HS-5 (cell line): ENCODE measurements around the gene ENKD1.
A peak's percentile ranks its signal among the peaks of the same experiment; 100 is the strongest.

Experiments
- DNase-seq: peaks from one replicate; pipeline ENCODE4 v3.0.0-alpha.2; 2012; ENCODE audit warnings: low read depth

ENKD1 gene

DNA sequence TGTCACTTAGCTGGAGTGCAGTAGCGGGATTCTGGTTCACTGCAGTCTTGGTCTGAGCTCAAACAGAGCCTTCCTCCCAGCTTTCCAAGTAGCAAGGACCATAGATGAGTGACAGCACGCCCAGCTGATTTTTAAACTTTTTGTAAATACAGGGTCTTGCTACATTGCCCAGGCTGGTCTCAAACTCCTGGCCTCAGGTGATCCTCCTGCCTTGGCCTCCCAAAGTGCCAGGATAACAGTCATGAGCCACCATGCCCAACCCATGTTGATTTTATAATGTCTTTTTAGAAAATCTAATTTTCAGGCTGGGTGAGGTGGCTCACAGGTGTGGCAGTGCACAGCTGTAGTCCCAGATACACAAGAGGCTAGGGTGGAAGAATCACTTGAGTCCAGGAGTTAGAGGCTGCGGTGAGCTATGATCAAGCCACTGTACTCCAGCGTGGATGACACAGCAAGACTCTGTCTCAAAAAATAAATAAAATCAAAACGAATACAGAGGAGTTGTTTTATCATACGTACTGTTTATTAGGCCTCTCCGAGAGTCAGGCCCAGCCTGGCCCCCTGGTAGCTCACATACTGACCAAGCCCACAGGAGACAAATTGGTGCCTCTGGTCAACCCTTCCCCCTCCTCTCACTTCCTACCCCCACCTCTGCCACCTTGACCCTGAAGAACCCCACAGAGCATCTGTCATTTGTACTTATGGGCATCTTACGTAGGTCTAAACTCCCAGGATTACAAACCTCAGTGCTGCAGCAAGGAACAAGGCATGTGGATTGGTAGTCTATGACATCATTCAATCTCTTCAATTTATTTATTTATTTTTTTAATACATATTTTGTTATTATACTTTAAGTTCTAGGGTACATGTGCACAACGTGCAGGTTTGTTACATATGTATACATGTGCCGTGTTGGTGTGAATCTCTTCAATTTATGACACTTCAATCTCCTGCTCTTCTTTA lies 13.7 kb upstream of the ENKD1 start:
- DNase-seq = no peak

DNA sequence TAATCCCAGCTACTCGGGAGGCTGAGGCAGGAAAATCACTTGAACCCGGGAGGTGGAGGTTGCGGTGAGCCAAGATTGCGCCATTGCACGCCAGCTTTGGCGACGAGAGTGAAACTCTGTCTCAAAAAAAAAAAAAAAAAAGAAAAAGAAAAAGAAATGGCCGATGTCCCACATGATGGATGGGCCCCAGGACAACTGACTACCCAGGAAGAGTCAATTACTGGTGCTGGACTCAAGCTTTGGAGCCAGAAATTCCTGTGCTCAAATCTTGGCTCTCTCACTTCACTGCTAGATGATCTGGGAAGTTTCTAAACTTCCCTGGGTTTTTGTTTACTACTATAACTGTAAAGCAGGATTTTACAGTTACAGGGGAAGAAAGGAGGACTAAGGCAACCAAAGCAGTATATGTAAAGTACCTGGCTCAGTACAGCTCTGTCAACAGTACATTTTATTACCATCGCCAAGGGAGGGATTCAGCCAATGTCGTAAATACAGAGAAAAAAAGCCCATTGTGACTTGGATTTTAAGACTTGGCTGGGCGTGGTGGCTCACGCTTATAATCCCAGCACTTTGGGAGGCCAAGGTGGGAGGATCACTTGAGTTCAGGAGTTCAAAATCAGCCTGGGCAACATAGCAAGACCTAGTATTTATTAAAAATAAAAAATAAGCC lies 11.9 kb upstream of the ENKD1 start:
- no peak for DNase-seq

DNA sequence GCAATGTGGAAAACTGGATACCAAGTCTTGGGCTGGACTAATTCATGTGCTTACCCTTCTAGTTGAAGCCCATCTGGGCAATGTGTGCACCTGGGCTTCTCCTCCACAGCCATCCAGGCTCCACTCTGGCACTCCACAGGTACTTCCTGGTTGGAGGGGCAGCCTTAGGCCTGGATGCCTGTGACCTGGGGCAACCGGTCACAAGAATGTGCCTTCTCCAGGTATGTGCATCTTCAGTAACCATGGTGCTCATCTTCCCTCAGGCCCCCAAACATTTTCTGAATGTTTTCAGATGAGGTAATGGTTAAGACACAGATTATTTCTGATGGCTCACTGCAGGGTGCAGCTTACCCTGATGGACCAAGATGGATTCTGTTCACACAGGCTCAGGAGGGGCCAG lies 11.2 kb upstream of the ENKD1 start:
- no peak for DNase-seq

DNA sequence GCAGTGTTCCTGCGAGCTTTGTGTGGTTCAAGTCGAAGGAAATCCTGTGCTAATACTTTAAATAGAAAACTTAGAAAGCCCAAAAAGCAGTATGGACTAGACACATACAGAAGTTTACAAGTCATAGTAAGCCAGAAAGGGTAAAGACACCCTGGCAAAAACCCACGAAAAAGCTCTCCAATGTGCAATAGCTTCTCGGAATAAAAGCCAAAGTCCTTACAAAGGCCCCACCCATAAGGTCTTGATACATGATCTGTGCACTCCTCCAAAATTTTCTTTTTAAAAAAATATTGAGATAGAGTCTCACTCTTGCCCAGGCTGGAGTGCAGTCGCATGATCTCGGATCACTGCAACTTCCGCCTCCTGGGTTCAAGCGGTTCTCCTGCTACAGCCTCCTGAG lies 10.4 kb upstream of the ENKD1 start:
- DNase-seq = no peak

DNA sequence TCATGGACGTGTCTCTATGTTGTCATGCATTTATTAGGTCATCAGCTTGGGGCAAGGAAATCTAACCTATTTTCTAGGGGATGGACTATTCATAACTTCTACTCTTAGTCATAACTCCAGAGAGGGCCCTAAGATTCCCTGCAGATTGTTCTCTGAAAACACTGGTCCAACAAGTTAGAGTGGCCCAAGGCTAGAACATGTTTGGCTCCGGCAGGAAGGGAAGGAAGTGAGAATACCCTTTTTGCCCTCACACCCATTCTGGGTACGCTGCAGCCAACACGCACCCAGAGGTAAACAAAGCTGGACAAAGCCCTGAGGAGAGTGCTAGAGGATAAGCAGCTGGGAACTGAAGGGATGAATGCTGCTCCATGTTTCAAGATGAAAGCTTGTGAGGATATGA lies 10.0 kb upstream of the ENKD1 start:
- no peak for DNase-seq

- no peak for DNase-seq
Observed at GRCh38 chr16:67675999-67676398, 9.4 kb upstream of the ENKD1 start.

DNA sequence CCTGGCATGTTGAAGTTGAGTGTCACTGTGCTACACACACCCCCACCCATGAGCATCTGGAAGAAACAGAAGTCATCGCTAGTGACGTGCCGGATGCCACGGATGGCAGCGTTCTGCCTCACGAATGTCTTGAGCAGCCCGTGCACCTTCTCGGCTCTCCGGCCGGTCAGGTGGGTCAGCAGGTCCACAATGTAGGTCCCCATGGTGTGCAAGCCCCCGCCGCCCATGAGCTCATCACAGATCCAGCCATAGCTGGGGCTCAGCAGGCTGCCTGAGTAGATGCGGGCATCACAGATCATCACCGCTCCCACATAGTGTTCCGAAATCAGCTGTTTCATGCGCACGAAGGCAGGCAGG lies 9.0 kb upstream of the ENKD1 start:
- no peak for DNase-seq

DNA sequence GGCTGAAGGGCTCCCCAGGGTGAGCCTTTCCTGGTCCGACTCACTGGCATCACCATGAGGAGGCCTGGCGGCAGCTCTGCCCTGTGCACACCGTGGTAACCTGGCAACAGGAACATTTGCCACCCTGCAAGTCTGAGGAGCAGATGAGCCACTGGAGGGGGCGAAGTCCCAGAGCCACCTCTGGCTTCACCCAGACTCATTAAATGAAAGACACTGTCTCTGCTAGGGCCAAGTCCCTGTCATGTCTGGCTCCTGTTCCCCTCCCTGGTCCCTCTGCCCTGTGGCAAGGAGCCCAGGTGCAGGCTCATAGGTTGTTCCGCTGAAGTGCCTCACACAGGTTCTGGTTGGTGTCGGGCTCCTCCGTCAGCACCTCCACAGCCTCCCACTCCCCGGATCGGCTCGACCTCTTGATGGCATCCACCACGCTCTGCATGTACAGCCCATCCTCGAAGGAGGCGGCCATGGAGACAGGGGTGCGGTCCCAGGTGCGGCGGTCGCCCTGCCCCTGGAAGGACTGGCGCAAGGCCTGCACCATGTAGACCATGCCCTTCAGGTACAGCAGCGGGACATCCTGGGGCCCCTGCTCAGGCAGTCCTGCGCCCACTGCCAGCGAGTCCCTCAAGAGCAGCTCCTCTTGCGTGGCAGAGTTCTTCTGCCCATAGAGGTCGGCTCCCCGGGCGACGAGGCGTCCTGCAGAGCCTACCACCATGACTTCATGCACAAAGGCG lies 8.5 kb upstream of the ENKD1 start:
- no peak for DNase-seq

GRCh38 chr16:67673712-67674580 lies 7.4 kb upstream of the ENKD1 start:
- DNase-seq = no peak

- peak; percentile 22 for DNase-seq
Observed at GRCh38 chr16:67672739-67673662, 6.5 kb upstream of the ENKD1 start.

- DNase-seq = no peak
Observed at GRCh38 chr16:67672306-67672705, 5.8 kb upstream of the ENKD1 start.

GRCh38 chr16:67669499-67670101 lies 3.0 kb upstream of the ENKD1 start:
- no peak for DNase-seq

GRCh38 chr16:67668495-67669157 lies 2.1 kb upstream of the ENKD1 start:
- DNase-seq = no peak

DNA sequence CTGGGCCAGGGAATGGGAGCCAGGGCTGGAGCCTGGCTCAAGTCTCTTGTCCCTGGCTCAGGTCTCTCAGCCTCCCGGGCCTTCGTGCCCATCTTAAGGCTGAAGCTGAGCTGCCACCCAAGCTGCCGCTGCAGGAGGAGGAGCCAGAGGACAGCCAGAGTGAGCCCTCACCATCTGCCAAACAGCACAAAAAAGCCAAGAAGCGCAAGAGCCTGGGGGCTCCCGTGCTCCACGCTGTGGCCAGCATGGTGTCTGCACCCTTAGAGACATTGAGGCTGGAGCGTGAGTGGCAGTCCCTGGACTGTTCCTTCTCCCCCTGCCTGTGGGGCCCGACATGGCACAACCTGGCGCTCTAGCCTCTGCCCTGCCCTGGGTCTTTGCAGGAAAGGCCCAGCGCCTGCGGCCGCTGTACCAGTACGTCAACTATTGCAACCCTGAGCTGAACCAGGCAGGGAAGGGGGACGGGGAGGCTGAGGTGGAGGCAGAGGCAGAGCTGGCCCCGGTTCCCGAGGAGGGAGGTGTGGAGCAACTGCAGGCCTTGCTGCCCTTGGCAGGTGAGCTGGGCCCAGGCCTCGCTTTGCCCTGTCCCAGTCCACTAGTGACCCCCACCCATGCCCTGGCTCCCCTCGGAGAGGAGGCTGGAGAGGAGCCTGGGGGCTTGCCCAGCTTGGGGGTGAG lies 1.4 kb upstream of the ENKD1 start:
- peak; percentile 45 for DNase-seq

DNA sequence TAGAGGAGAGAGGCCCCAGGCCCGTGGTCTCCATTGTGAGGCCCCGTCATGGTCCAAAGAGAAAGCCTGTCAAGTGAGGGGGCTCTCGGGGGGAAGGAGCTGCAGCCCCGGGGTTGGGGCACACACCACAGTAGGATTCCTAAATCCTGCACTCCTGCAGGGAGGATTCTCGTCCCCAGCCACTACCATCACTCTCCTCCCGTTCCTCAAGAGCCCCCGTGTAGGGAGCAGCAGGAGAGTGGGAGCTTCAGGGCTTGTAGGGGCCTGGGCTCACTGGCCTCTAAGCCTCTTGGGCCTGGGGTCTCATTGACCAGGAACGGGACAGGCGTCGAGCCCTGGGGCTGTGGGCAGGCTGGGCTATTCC lies 885 bp upstream of the ENKD1 start:
- DNase-seq = no peak

DNA sequence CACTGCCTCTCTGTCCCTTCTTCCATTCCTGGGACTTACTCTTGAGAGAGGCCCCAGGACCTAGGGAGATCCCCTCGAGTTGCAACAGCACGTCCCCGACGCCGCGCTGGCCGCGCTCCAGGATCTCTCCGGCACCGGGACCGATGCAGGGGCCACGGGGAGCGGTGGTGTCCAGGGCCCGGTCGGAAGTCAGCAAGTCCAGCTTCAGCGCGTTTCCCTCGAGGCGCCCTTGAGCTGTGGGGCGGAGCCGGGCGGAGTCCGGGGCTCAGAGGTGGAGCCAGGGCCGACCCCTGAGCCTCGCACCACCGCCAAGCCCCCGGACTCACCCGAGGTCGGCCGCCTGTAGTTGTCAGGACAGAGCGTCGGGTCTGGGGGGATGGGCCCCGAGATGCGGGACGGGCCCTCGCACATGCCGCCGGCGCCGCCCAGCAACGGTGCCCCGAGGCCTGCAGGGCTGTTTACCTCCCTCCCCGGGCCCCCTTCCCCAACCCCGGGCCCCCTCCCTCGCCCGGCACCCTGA lies 458 bp downstream of the ENKD1 start:
- no peak for DNase-seq

- no peak for DNase-seq
Observed at GRCh38 chr16:67665598-67665997, 952 bp downstream of the ENKD1 start.

GRCh38 chr16:67664871-67665270 lies 1.7 kb downstream of the ENKD1 start:
- DNase-seq = no peak

DNA sequence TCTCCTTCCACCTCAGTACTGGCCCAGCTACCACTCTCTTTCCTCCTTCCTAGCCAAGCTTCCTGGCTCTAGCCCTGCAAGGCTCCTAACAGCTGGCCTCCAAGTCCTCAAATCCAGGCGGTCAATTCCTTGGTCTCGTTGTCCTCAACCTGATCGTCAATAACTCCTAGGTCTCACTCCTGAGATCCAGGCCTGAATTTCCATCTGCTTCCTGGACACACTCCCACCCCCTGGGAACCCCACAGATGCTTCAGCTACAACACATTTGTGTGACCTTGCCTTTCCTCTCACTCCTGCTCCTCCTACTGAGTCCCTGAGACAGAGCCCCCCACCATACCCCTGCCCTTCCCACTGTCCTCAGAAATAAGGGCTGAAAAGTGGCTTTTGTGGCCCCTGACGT lies 2.3 kb downstream of the ENKD1 start:
- DNase-seq = no peak
